Progenitor cell of endocrine pancreas (in vitro differentiated cells): ENCODE data around the gene SCYL1. TPM values are rescaled to one million over a fixed set of nuclear protein-coding genes. Genes with fewer than 3 reads are reported as not detected.
A peak's percentile ranks its signal among the peaks of the same experiment; 100 is the strongest.

Experiments
- DNase-seq: peaks from one replicate; pipeline ENCODE4 v3.0.0; 2021; ENCODE audit warnings: low spot score; ENCODE audit not compliant: unreplicated experiment
- H3K27ac Mint-ChIP-seq: 2 replicates; pipeline ENCODE4 v1.8.0; 2021; ENCODE audit warnings: mild to moderate bottlenecking, moderate library complexity, mixed read lengths
- H3K27me3 Mint-ChIP-seq: 2 replicates; pipeline ENCODE4 v1.8.0; 2021; ENCODE audit warnings: mixed read lengths
- H3K36me3 Mint-ChIP-seq: 2 replicates; pipeline ENCODE4 v1.8.0; 2022; ENCODE audit warnings: mixed read lengths; ENCODE audit not compliant: insufficient read depth
- H3K4me1 Mint-ChIP-seq: 2 replicates; pipeline ENCODE4 v1.8.0; 2021; ENCODE audit warnings: low read depth, mixed read lengths
- H3K4me3 Mint-ChIP-seq: 2 replicates; pipeline ENCODE4 v1.8.0; 2021; ENCODE audit warnings: low read depth, mild to moderate bottlenecking, moderate library complexity, mixed read lengths
- H3K9me3 Mint-ChIP-seq: 2 replicates; pipeline ENCODE4 v1.8.0; 2021; ENCODE audit warnings: low read depth, mixed read lengths
- long read RNA-seq: library from polyadenylated mRNA; unstranded; transcript quantifications from one replicate; pipeline ENCODE4 v2.0.0, GENCODE V29; 2020
- total RNA-seq: library from RNA; stranded (reverse); gene quantifications from 2 replicates; pipeline ENCODE4 v1.2.1, GENCODE V29; 2021
- TF ChIP-seq, protein P1 (sequence below): fragments of 200-600 bp; sonication (generic); IDR thresholded peaks from one replicate; pipeline ENCODE4 v1.5.0; 2021; ENCODE audit warnings: antibody characterized with exemption, mild to moderate bottlenecking; ENCODE audit not compliant: unreplicated experiment

SCYL1 gene
- total RNA-seq = 61.4 and 66.3 TPM in 2 replicates
- long read RNA-seq, transcript SCYL1-203 (18 exons, 2,583 nt) = major isoform, 10 of 17 reads
- long read RNA-seq, partial matches to known transcripts = 1 of 17 reads
- long read RNA-seq, other reads (novel, unspliced or antisense) = 4 of 17 reads

DNA sequence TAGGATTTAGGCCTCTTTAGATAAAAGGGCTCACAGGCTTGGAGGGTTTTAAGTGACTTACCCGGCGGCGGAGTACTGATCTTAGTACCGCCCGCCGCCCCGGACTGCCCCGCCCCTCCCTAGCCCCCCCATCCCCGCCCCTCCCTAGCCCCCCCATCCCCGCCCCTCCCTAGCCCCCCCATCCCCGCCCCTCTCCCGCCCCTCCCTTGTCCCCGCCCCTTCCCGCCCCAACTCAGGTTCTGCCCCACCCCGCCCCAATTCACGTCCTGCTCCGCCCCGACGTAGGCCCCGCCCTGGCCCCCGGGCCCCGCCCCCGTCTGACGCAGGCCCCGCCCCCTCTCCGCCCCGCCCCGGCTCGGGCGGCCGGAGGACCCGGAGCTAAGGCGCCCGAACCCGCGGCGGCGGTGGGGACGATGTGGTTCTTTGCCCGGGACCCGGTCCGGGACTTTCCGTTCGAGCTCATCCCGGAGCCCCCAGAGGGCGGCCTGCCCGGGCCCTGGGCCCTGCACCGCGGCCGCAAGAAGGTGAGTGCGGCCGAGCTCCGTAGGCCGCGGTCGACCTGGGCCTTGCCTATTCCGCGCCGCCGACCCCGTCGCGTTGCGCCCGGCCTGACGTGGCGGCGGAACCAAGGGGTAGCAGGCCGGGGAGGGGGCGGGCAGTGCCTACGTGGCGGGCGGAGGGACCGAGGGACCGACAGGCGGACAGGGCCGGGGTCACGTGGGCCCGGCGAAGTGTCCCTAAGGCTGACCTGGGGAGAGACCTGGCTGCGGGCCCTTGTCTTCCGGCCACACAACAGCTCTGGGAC is at the start of gene SCYL1:
Gene SCYL1 (plus strand): TSS at position 343 of the 805 bp plus-strand sequence. CDS start 71 bp downstream, at position 414.
- DNase-seq = peak; percentile 61
- peaks cover 13% of the 10 kb centered on the region for H3K27me3 Mint-ChIP-seq
- TF ChIP-seq, protein P1, sequence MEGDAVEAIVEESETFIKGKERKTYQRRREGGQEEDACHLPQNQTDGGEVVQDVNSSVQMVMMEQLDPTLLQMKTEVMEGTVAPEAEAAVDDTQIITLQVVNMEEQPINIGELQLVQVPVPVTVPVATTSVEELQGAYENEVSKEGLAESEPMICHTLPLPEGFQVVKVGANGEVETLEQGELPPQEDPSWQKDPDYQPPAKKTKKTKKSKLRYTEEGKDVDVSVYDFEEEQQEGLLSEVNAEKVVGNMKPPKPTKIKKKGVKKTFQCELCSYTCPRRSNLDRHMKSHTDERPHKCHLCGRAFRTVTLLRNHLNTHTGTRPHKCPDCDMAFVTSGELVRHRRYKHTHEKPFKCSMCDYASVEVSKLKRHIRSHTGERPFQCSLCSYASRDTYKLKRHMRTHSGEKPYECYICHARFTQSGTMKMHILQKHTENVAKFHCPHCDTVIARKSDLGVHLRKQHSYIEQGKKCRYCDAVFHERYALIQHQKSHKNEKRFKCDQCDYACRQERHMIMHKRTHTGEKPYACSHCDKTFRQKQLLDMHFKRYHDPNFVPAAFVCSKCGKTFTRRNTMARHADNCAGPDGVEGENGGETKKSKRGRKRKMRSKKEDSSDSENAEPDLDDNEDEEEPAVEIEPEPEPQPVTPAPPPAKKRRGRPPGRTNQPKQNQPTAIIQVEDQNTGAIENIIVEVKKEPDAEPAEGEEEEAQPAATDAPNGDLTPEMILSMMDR = no peak
- H3K9me3 Mint-ChIP-seq = no peaks in the 10 kb centered on the region
- H3K36me3 Mint-ChIP-seq = peaks cover 7% of the 10 kb centered on the region
- H3K27ac Mint-ChIP-seq = peak within 1 kb of the TSS; percentile 81
- H3K4me1 Mint-ChIP-seq = peaks cover 27% of the 10 kb centered on the region
- peak within 1 kb of the TSS; percentile 74 for H3K4me3 Mint-ChIP-seq

DNA sequence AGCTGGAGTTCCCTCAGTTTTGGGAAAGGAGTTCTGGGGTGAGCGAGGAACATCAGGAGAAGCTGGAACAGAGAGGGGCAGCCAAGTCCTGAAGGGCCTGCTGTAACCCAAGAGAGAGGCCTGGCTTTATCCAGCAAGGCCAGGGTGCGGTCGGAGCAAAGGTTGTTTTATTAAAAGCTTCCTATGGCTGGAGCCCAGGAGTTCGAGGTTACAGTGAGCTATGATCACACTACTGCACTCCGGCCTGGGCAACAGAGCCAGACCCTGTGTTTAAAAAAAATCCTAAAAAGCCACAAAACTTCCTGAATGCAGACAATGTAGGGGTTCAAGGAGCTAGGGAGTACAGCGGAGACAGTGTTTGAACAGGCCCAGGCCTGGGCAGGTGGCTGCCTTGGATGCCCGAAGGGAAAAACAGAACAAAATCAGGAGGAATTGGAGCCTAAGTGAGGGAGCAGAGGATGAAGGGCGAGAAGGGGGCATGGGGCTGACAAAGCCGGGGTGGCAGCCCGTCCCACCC is 48.2 kb upstream of the SCYL1 start:
- no peaks in the 10 kb centered on the region for H3K27me3 Mint-ChIP-seq
- TF ChIP-seq, protein P1 = no peak
- H3K4me3 Mint-ChIP-seq = peak overlapping the region; percentile 90
- peaks cover 24% of the 10 kb centered on the region for H3K4me1 Mint-ChIP-seq
- H3K36me3 Mint-ChIP-seq = no peaks in the 10 kb centered on the region
- H3K27ac Mint-ChIP-seq = peak overlapping the region; percentile 98
- no peak for DNase-seq
- no peaks in the 10 kb centered on the region for H3K9me3 Mint-ChIP-seq

DNA sequence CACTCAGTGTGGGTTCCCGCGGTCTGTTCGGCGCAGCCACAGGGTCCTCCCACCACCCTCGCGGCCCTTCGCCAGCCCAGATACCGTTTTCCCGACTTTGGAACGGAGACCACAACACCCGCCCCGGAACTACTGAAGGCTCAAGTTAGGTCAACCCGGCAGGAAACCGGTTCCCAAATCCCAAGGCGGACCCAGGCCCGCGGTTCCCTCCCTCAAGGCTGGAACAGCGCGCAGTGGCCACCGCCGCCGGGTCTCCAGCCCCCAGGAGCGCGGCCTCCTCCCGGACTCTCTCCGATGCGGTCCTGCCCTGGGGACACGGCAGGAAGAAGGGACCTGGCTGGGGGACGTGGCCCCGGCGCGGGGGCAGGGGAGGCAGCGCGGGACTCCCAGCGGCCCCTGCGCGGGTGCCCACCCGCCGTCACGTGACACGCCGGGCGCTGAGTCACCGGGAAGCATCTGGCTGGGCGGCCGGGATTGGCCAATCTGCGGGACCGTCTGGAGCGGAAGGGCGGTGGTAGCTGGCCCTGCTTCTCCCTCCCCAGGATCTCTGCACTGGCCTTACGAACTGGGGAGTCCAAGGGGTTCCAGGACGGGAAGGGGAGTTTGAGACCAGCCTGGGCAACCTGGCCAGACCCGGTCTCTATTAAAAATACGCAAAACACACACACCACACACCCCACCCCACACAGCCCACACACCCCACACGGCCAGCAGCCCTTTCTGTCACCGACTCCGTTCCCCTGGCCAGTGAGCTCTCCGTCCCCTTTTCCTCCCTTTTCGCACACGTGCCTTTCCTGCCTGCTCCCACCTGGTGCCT is 47.5 kb upstream of the SCYL1 start:
- Mint-ChIP-seq H3K27me3 (no peaks in the 10 kb centered on the region), H3K4me3 (peak overlapping the region; percentile 90), H3K36me3 (no peaks in the 10 kb centered on the region), H3K4me1 (peaks cover 24% of the 10 kb centered on the region), H3K9me3 (no peaks in the 10 kb centered on the region), H3K27ac (peak overlapping the region; percentile 100)
- DNase-seq = peak; percentile 88
- TF ChIP-seq, protein P1 = no peak

DNA sequence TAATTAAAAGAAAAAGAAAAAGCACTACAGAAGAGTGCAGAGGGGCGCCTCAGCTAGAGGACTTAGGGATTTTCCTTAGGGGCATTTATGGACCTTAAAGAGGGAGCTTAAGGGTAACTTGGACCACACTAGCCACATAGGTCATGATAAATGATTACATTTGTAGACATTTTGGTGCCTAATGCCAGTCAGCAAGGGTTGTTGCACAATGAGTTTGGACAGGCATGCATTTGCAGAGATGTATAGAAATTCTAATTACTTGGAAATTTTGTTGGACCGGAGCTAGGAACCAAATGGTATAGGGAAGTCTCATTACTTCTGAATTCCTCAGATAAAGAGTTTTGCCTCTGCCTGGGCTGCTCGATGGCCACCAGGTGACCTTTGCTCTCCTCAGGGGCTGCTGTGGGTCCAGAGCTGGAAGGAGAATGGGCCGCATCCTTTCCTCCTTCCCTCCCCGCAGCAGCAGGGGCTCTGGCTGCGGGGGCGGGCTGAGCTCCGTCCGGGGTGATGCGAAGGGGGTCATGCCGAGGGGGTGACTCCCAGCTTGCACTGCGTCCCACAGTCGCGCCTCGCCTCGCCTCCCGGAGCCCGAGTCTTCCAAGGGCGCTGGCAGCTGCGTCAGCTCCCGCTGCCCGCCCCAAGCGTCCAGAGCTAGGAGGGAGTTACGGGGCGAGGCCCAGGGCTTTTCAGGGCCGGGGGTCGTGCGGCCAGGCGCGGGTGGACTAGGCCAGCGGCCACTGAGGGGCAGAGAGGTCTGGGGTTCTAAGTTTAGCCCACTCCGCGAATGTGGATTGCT is 46.3 kb upstream of the SCYL1 start:
- H3K4me3 Mint-ChIP-seq = peak overlapping the region; percentile 37

More for the DNA sequence above, 46.3 kb upstream of the SCYL1 start:
- peak overlapping the region; percentile 91 for H3K27ac Mint-ChIP-seq
- H3K9me3 Mint-ChIP-seq = no peaks in the 10 kb centered on the region
- no peaks in the 10 kb centered on the region for H3K27me3 Mint-ChIP-seq
- TF ChIP-seq, protein P1 = no peak
- no peaks in the 10 kb centered on the region for H3K36me3 Mint-ChIP-seq
- H3K4me1 Mint-ChIP-seq = peaks cover 25% of the 10 kb centered on the region
- no peak for DNase-seq
